HFF-Myc (cell line): ENCODE data around the gene AOAH.
"Not testable (repeated sequence)": the region's sequence is repeated elsewhere in the genome, so short reads cannot be mapped to it uniquely, and the experiment has no call there.

Experiments
- DNase-seq: peaks from one replicate; pipeline ENCODE4 v3.0.0-alpha.2; 2011; ENCODE audit warnings: low read depth; ENCODE audit errors: extremely low read depth
- H3K4me3 ChIP-seq: replicated peaks from 2 replicates; pipeline ENCODE4 v1.5.1; 2011; ENCODE audit warnings: low read depth, mild to moderate bottlenecking, control low read depth, low read length
- CTCF ChIP-seq: IDR thresholded peaks from 2 replicates; pipeline ENCODE4 v1.5.1; 2012; ENCODE audit warnings: mild to moderate bottlenecking, low read depth, low read length, control low read depth; ENCODE audit errors: missing control alignments

AOAH gene

DNA sequence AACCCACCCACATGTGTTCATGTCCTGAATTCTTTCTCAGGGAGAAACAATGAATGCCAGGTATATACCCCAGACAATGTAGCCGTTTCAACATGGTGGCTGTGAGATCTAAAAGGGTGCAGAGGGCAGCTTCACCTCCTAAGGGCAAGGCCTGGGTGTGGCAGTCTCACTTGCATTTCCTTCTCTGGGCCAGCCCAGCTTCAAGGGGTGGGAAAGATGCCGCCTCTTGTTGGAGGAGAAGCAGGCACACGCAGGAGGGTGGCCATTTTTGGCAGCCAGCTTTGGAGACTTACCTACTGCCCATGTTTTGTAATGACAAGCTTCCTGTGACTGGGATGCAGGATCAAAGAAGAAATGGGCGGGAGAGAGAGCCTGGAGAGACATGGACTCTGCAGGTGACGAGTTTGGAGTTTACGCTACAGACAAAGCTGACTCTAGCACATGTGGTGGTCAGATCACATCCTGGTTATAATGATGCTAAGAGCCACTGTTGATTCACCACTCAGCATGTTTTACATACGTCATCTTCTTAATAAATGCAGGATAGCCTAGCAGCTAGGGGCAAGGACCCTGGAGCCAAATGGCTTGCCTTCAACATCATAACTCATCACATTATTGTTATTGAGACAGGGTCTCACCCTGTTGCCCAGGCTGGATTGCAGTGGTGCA lies 218.0 kb downstream of the AOAH start:
- no peak overlapping the region for H3K4me3 ChIP-seq
- TF ChIP-seq CTCF = no peak
- no peak for DNase-seq

DNA sequence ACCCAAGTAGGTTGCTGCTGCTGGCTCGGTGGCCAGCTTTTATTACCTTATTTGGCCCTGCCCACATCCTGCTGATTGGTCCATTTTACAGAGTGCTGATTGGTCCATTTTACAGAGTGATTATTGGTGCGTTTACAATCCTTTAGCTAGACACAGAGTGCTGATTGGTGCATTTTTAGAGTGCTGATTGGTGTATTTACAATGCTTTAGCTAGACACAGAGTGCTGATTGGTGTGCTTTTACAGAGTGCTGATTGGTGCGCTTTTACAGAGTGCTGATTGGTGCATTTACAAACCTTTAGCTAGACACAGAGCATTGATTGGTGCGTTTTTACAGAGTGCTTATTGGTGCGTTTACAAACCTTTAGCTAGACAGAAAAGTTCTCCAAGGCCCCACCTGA lies 219.7 kb downstream of the AOAH start:
- DNase-seq, H3K4me3 ChIP-seq: not testable (repeated sequence)

DNA sequence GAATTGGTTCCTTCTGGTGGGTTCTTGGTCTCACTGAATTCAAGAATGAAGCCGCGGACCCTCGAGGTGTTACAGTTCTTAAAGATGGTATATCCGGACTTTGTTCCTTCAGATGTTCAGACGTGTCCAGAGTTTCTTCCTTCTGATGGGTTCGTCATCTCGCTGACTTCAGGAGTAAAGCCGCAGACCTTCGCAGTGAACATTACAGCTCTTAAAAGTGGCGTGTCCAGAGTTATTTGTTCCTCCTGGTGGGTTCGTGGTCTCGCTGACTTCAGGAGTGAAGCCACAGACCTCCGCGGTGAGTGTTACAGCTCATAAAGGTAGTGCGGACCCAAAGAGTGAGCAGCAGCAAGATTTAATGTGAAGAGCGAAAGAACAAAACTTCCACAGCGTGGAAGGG lies 220.1 kb downstream of the AOAH start:
- not testable (repeated sequence) for DNase-seq, H3K4me3 ChIP-seq

DNA sequence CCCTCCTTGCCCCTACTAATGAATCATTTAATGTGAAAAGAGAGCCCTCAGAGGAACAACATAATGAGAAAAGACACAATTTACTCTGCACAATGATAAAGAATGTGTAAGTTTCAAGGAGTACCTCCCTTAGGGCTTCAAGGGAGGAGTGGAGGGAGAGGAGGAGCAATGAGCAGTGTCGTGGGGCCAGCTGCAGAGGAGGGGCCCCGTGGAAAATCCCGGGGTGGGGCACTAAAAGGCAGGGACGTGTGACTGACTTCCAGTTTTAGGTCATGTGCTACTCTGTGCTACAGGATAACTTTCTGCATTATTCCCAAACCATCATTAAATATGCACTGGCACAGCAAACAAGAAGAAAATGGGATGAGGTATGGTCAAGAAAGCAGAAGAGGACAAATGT lies 226.5 kb downstream of the AOAH start:
- no peak overlapping the region for H3K4me3 ChIP-seq
- DNase-seq = no peak
- TF ChIP-seq CTCF = no peak

DNA sequence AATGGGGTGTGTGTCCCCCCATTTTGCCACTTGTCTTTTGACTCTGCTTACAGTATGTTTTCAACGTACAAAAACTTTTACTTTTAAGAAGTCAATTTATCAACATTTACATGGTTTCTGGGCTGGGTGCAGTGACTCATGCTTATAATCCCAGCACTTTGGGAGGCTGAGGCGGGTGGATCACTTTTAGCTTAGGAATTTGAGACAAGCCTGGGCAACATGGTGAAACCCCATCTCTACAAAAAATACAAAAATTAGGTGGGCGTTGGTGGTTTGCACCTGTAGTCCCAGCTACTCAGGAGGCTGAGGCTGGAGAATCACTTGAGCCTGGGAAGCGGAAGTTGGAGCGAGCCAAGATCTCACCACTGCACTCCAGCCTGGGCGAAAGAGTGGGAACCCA lies 227.1 kb downstream of the AOAH start:
- DNase-seq = not testable (repeated sequence)

GRCh38 chr7:36496576-36496975 lies 227.7 kb downstream of the AOAH start:
- DNase-seq = no peak
- no peak overlapping the region for H3K4me3 ChIP-seq
- TF ChIP-seq CTCF = no peak

More for the DNA sequence above, 227.1 kb downstream of the AOAH start:
- H3K4me3 ChIP-seq = not testable (repeated sequence)

DNA sequence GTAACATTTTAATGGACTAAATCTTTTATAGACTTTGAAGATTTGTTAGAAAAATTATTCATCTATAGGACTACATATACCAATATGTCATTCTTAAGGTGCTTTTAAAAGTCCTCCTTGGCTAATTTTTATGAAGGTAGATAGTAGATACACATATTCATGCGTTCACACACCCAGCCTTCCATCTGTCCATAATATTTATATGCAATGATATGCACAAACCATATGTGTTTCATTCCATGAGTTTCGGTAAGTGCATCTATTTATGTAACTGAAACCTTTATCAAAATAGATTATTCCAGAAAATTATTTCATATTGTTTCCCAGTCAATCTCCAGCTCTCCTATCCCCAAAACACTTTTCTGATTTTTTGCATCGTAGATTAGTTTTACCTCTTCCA lies 233.0 kb downstream of the AOAH start:
- no peak for TF ChIP-seq CTCF
- H3K4me3 ChIP-seq = no peak overlapping the region
- no peak for DNase-seq

- no peak for DNase-seq
- TF ChIP-seq CTCF = no peak
- H3K4me3 ChIP-seq = no peak overlapping the region
Observed at GRCh38 chr7:36490419-36490830, 233.9 kb downstream of the AOAH start.

DNA sequence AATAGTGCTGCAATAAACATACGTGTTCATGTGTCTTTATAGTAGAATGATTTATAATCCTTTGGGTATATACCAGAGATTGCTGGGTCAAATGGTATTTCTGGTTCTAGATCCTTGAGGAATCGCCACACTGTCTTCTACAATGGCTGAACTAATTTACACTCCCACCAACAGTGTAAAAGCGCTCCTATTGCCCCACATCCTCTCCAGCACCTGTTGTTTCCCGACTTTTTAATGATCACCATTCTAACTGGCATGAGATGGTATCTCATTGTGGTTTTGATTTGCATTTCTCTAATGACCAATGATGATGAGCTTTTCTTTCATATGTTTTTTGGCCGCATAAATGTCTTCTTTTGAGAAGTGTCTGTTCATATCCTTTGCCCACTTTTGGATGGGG lies 235.6 kb downstream of the AOAH start:
- DNase-seq, H3K4me3 ChIP-seq: not testable (repeated sequence)
